Hematopoietic multipotent progenitor cell treated with erythropoietin and hydrocortisone succinate and interleukin-3 and kit ligand, for 6 days (in vitro differentiated cells): ENCODE data around the gene SLC6A6.
A peak's percentile ranks its signal among the peaks of the same experiment; 100 is the strongest.

Source experiments
- DNase-seq: peaks from one replicate; pipeline ENCODE4 v3.0.0-alpha.2; 2015

SLC6A6 gene

GRCh38 chr3:14402304-14402811 is at the start of gene SLC6A6:
TSS of gene SLC6A6 (plus strand) at chr3:14402606. CDS start at chr3:14443635, 41,029 bp downstream.
- DNase-seq, result peak; percentile 94

- no peak for DNase-seq
These were observed 48.9 kb upstream of the SLC6A6 start for GRCh38 chr3:14353502-14353901.

GRCh38 chr3:14357463-14357862 is 44.9 kb upstream of the SLC6A6 start:
- DNase-seq, result no peak

- DNase-seq, result no peak
These were observed 43.8 kb upstream of the SLC6A6 start for GRCh38 chr3:14358426-14359211.

GRCh38 chr3:14359348-14359747 is 43.1 kb upstream of the SLC6A6 start:
- DNase-seq, result no peak

GRCh38 chr3:14360123-14360881 is 42.1 kb upstream of the SLC6A6 start:
- DNase-seq, result no peak

- no peak for DNase-seq
These were observed 41.2 kb upstream of the SLC6A6 start for GRCh38 chr3:14361068-14361677.

GRCh38 chr3:14362890-14363289 is 39.5 kb upstream of the SLC6A6 start:
- no peak for DNase-seq

- no peak for DNase-seq
These were observed 39.0 kb upstream of the SLC6A6 start for GRCh38 chr3:14363379-14363778.

GRCh38 chr3:14363991-14364390 is 38.4 kb upstream of the SLC6A6 start:
- no peak for DNase-seq

- no peak for DNase-seq
These were observed 37.7 kb upstream of the SLC6A6 start for GRCh38 chr3:14364580-14365292.

GRCh38 chr3:14366248-14366647 is 36.2 kb upstream of the SLC6A6 start:
- DNase-seq, result peak; percentile 26

- DNase-seq, result no peak
These were observed 35.2 kb upstream of the SLC6A6 start for GRCh38 chr3:14366915-14367823.

- DNase-seq, result no peak
These were observed 34.3 kb upstream of the SLC6A6 start for GRCh38 chr3:14368146-14368545.

- DNase-seq, result no peak
These were observed 33.5 kb upstream of the SLC6A6 start for GRCh38 chr3:14368885-14369284.

- DNase-seq, result no peak
These were observed 32.4 kb upstream of the SLC6A6 start for GRCh38 chr3:14369675-14370669.

- no peak for DNase-seq
These were observed 31.5 kb upstream of the SLC6A6 start for GRCh38 chr3:14370720-14371572.

GRCh38 chr3:14371573-14372474 is 30.6 kb upstream of the SLC6A6 start:
- DNase-seq, result peak; percentile 95
